Panc1 (cell line): ENCODE results near the gene HMGN4. TPM values are rescaled to one million over a fixed set of nuclear protein-coding genes. Genes with fewer than 3 reads are reported as not detected.
"Not testable (repeated sequence)": the region's sequence is repeated elsewhere in the genome, so short reads cannot be mapped to it uniquely, and the experiment has no call there.

Experiments
- ATAC-seq: fragments of 200-7000 bp; cut with Tn5 transposase; 2 replicates; pipeline ENCODE4 v1.9.1; 2020; ENCODE audit warnings: mild to moderate bottlenecking, moderate library complexity
- BruUV-seq: library from RNA; stranded (reverse); fragments of 400-500 nt; replicated peaks from 2 replicates; lab custom pipeline; 2021; lab: Mats Ljungman, UMichigan
- CTCF ChIA-PET: fragments of 300-600 bp; sonication (Branson Sonifier 250); formaldehyde crosslinking; loops from one replicate; lab custom pipeline; 2022; ENCODE audit warnings: antibody characterized with exemption; lab: Charles Lee
- POLR2A ChIA-PET: fragments of 300-600 bp; sonication (Branson Sonifier 250); formaldehyde crosslinking; loops from one replicate; lab custom pipeline; 2022; ENCODE audit warnings: antibody characterized with exemption; lab: Charles Lee
- DNase-seq: peaks from one replicate; pipeline ENCODE4 v3.0.0-alpha.2; 2010; ENCODE audit warnings: low read depth, low spot score
- H3K27ac ChIP-seq: 2 replicates; pipeline ENCODE4 v1.5.1; 2011; ENCODE audit warnings: mild to moderate bottlenecking, low read length, inconsistent platforms
- H3K27me3 ChIP-seq: fragments of 200-500 bp; sonication (Bioruptor generic); 2 replicates; pipeline ENCODE4 v1.6.0; 2014; ENCODE audit warnings: low read length, inconsistent platforms; ENCODE audit not compliant: control insufficient read depth, insufficient read depth
- H3K36me3 ChIP-seq: fragments of 200-500 bp; sonication (Bioruptor generic); 2 replicates; pipeline ENCODE4 v1.5.1; 2014; ENCODE audit warnings: inconsistent platforms, mild to moderate bottlenecking, low read length, moderate library complexity; ENCODE audit not compliant: control insufficient read depth, insufficient read depth
- H3K4me1 ChIP-seq: 2 replicates; pipeline ENCODE4 v1.5.1; 2011; ENCODE audit warnings: inconsistent platforms, mild to moderate bottlenecking, low read length, moderate library complexity; ENCODE audit not compliant: control insufficient read depth, insufficient read depth
- H3K4me3 ChIP-seq, 2 experiments: 2 replicates each; pipeline ENCODE4 v1.5.1; 2011 to 2012; ENCODE audit warnings: low read depth in 2 of 2, low read length in 2 of 2, mild to moderate bottlenecking in 2 of 2, inconsistent platforms in 1 of 2, moderate library complexity in 1 of 2
- H3K9me3 ChIP-seq: fragments of 200-500 bp; sonication (Bioruptor generic); 2 replicates; pipeline ENCODE4 v1.5.1; 2014; ENCODE audit warnings: low read depth, mild to moderate bottlenecking, inconsistent platforms, low read length, moderate library complexity; ENCODE audit not compliant: control insufficient read depth, insufficient read depth
- CTCF ChIP-seq: fragments of 450-650 bp; IDR thresholded peaks from 2 replicates; pipeline ENCODE4 v1.5.1; 2017; ENCODE audit warnings: mild to moderate bottlenecking
- POLR2AphosphoS5 ChIP-seq: IDR thresholded peaks from 2 replicates; pipeline ENCODE4 v1.6.1; 2012; ENCODE audit warnings: mild to moderate bottlenecking, low read depth, low read length, moderate library complexity
- REST ChIP-seq, 2 experiments: IDR thresholded peaks; 2 replicates each; pipeline ENCODE4 v1.6.1; 2011 to 2012; ENCODE audit warnings: low read depth in 2 of 2, control low read depth in 1 of 2, low read length in 1 of 2, mild to moderate bottlenecking in 1 of 2, moderate library complexity in 1 of 2; ENCODE audit not compliant: insufficient read depth in 1 of 2
- SIN3A ChIP-seq: IDR thresholded peaks from 2 replicates; pipeline ENCODE4 v1.6.1; 2012; ENCODE audit warnings: low read depth, mild to moderate bottlenecking, low read length, moderate library complexity, borderline replicate concordance; ENCODE audit not compliant: insufficient read depth
- TCF7L2 ChIP-seq: IDR thresholded peaks from 2 replicates; pipeline ENCODE4 v1.6.1; 2011; ENCODE audit warnings: mild to moderate bottlenecking, low read depth, low read length, inconsistent platforms
- in situ Hi-C: cut with HindIII; loops from 2 replicates; pipeline ENCODE4 v1.10.0; 2016; ENCODE audit warnings: low sequenced_read_pairs, low pct_unique_long_range_greater_than_20kb
- intact Hi-C: fragments of 100-400 bp; cut with micrococcal nuclease; formaldehyde crosslinking; loops from one replicate; pipeline ENCODE4 v1.10.0; 2022; ENCODE audit not compliant: unreplicated experiment
- total RNA-seq: library from RNA; stranded (reverse); gene quantifications from one replicate; pipeline ENCODE4 v1.2.1, GENCODE V29; 2021; ENCODE audit not compliant: unreplicated experiment

Gene HMGN4
- total RNA-seq, 1 experiment from 2014 or later = 60.5 TPM

- CTCF ChIA-PET = no interaction called here
- Histone ChIP-seq H3K27ac (no peak overlapping the region), H3K4me1 (0 out of 2 replicates have a peak, but pooled peaks cover 4% of the 10 kb centered on the region), H3K9me3 (no peaks in the 10 kb centered on the region), H3K27me3 (no peaks in the 10 kb centered on the region), H3K36me3 (peaks cover 22% of the 10 kb centered on the region), H3K4me3 (no peak overlapping the region)
- POLR2A ChIA-PET = no interaction called here
- TF ChIP-seq SIN3A = no peak
- no peak for TF ChIP-seq TCF7L2
- TF ChIP-seq CTCF = no peak
- no peak for TF ChIP-seq REST (IDR thresholded peaks at IDR 0.05; ENCODE audit: insufficient read depth in 1 of 2, low read depth in 2 of 2, low read length in 1 of 2)
- no peak for TF ChIP-seq POLR2AphosphoS5
- ATAC-seq (no peak), DNase-seq (no peak)
- intact Hi-C loops = no loop called here
- no TSS peak for BruUV-seq
- in situ Hi-C loops = no loop called here
Observed at GRCh38 chr6:26545627-26546026, 7.5 kb downstream of the HMGN4 start.

- DNase-seq, BruUV-seq, ATAC-seq, CTCF ChIA-PET, H3K27me3 ChIP-seq, POLR2A ChIA-PET, in situ Hi-C loops, H3K27ac ChIP-seq, H3K4me3 ChIP-seq, intact Hi-C loops, H3K9me3 ChIP-seq: not testable (repeated sequence)
- Histone ChIP-seq H3K36me3 (peaks cover 22% of the 10 kb centered on the region), H3K4me1 (peaks cover 13% of the 10 kb centered on the region)
Observed at GRCh38 chr6:26547363-26547762, 9.2 kb downstream of the HMGN4 start.

GRCh38 chr6:26550250-26550993, 12.3 kb downstream of the HMGN4 start:
- in situ Hi-C loops (no loop called here), intact Hi-C loops (loop anchor here (5.0 kb wide), 1 partner anchor 208 kb away; no protein-coding TSS in a partner anchor)
- CTCF ChIA-PET = interaction anchor here (0.7 to 0.8 kb wide), 2 partner anchors 123 to 228 kb away, joined by 3 read pairs; no protein-coding TSS in a partner anchor
- TSS peak; percentile 92 for BruUV-seq
- ATAC-seq (peak; percentile 86), DNase-seq (no peak)
- Histone ChIP-seq H3K9me3 (no peaks in the 10 kb centered on the region), H3K27me3 (no peaks in the 10 kb centered on the region), H3K4me3 (peak overlapping the region; percentile 61 to 96), H3K4me1 (peaks cover 17% of the 10 kb centered on the region), H3K36me3 (peaks cover 14% of the 10 kb centered on the region), H3K27ac (peak overlapping the region; percentile 73)
- POLR2A ChIA-PET = no interaction called here
- TF ChIP-seq TCF7L2 (peak; percentile 45; the same call in 1 of the 2 replicates), POLR2AphosphoS5 (peak; percentile 43; the same call in 1 of the 2 replicates), REST (IDR thresholded peaks at IDR 0.05; ENCODE audit: insufficient read depth in 1 of 2, low read depth in 2 of 2, low read length in 1 of 2) (no peak), CTCF (peak; percentile 27), SIN3A (no peak)
